Ureter (tissue), 1 donor: Measurements from ENCODE around the gene MGAT5. TPM values are rescaled to one million over a fixed set of nuclear protein-coding genes. Genes with fewer than 3 reads are reported as not detected.

Experiments
- DNase-seq: peaks from one replicate; pipeline ENCODE4 v3.0.0-alpha.2; 2020; ENCODE audit warnings: low spot score
- total RNA-seq: library from RNA; stranded (reverse); gene quantifications from one replicate; pipeline ENCODE4 v1.2.4, GENCODE V29; 2023
- donor health status: DM: yes; HTN: yes; CAD: no.

MGAT5 gene
- total RNA-seq, 1 donor from 2014 or later = 56.3 TPM

DNA sequence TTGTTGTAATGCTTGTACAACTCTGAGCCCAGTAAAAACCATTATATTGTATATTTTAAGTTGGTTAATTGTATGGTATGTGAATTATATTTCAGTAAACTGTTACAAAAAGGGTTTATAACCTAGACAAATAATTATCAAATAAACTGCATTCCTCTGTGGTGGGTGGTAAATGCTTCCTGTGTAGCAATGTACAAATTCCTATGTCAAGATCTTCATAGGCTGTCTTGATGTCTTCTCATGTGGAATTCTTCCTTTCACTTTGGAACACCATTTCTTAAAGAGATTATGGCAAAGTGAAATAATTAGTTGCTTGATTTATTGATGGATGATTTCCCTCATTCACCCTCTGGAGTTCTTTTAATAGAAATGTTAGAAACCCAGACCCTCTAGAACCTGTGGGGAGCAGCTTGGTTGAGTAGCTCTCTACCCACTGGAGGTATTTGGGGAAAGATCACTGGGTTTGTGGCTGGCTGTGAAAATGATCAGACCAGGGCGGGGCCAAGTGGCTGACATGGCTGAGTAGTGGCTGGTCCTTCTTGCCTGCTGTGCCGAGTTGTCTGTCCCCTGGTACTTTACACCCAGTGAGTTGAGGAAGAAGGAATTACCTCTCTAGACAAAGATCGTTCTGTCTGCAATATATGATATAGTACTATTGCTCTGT, 22.4 kb upstream of the MGAT5 start:
- DNase-seq = no peak

DNA sequence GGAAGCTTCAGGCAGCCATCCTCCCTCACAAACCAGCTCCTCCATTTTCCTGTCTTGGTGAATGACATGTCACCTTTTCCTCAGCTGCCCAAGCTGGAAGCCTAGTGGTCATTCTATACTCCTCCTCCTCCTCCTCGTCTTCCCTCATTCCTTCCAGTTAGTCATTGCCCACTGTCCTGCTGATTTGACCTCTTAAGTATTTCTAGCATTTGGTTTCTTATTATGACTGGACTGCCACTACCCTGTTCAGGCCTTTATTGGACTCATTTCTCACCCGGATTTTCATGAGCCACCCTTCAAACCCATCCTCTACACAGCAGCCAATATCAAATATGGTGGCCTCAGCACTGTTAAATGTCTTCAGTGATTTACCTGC, 21.9 kb upstream of the MGAT5 start:
- no peak for DNase-seq

DNA sequence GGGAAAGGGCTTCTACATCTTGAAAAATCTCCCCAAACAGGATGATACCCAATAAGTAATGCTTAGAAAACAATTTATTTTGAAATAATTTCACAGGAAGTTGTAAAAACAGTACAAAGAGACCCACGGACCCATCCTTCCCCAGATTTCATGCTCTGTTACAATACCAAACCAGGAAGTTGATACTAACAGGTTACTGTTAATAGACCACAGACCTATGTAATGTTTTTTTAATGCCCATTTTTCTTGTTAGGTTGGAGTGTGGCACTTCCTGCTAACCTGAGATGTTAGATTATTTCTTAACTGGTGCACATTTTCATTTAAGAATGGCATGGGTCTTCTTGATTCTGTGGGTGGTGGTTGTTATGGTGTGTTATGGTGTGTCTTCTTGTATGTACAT, 21.4 kb upstream of the MGAT5 start:
- no peak for DNase-seq

DNA sequence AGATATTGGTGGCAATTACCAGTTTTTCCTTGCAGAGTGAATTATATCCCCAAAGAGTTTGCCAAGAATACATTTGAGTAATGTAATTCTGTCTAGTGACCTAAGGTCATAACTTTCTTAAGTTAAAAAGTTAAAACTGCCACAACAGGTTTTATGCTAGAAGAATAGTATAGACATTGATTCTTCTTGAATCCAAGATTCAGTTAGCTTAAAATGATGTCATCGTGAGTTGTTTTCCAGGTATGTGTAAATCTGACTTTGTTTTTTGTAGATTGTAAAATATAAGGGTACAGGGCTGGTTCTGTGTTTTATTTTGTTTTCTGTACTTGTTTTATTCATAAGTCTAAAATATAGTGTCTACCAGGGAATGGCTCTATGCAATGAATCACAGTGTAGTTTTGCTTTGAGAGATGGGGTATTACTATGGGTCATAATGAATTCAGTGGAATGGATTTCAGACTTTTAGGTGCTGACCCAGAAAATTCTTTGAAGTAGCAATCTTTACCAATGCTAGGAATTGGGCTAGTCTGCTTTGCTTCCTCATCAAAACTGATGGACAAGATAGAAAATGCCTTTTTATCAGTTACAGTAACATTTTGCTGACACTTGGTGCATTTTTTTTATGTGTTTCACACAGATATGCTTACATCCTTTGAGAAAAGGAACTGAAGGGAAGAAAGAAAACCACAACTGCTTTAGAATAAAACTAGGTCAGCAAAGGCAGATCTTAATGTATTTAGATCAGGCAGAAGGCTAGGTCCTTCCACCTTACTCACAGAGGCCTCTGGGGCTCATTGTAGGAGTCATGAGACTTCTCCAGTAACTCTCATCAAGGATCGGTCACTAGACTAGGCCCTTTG, 20.8 kb upstream of the MGAT5 start:
- no peak for DNase-seq

DNA sequence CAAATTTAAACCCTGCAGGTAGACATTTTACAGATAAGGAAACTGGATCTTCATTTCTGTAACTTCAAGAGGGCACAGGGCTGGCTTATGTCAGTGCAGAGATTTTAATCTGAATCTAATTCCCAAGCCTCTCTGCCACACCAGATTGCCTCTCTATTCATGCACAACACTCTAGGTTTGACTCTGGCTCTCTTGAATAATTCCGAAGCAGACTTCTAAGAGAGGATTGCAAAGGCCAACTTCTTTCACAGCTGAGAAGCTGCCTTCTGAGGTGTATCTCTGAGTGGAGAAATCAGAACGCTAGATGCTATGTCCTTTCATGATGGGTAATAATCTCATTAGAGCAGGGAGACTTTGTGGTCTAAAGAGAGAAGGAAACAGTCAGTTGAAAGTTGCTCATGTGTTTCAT, 20.1 kb upstream of the MGAT5 start:
- DNase-seq = no peak

DNA sequence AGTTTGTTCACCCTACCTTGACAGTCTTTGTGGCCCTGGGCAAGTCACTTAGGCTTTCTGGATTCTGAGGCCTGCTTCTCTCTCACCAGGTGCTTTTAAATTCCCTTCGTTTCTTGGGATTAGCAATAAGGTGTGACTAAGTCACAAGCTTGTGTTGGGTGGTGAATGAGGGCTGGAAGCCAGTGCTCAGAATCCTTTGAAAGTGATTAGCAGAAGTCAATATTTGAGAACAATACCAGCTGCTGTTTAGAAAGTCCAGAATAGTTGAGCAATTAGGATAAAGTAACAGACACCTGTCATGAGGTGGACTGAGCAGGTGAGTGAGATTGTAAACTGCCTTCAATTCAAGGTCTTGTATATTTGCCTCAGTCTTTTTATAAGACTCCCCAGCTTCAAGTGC, 19.3 kb upstream of the MGAT5 start:
- no peak for DNase-seq

DNA sequence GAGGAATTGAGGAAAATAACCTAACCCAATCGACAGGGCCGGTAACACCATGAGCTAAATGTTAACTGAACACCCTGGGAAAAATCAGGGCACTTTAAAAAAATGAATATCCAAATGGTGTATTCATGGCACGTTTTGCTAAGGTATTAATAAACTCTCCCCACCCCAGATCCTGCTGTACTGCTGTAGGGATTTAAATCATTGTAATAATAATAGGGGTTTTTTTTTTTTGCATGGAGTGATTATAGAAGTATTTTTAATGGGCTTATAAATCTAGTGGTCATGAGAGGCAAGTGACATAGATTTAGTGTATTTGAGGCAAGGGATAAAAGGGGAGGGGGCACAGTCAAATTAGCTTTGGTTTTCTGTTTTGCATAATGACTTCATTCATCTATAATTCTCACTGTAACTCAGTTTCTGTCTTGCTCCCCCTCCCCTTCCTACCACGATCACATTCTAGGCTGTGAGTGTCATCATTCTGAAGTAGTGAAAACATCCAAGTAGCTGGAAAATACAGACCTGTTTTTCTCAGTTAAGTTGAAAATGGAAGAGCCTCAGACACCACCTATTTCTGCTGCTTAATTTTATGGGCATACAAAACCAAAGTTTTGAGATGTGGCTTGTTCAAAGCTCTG, 18.2 kb upstream of the MGAT5 start:
- no peak for DNase-seq

DNA sequence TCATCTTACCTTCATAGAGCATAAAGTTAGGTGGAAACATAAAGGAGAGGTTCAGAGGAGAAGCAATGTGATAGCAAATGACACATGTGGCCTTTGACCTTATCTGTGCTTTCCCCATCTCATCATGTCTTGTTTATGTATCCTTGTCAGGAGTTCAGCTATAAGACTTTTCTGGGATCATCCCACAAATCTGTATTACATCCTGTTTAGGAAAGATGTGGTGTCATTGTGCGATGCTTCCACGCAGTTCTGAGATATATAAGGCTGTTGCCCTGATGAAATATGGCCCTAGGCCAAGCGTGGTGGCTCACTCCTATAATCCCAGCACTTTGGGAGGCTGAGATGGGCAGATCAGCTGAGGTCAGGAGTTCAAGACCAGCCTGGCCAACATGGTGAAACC, 15.5 kb upstream of the MGAT5 start:
- DNase-seq = no peak

DNA sequence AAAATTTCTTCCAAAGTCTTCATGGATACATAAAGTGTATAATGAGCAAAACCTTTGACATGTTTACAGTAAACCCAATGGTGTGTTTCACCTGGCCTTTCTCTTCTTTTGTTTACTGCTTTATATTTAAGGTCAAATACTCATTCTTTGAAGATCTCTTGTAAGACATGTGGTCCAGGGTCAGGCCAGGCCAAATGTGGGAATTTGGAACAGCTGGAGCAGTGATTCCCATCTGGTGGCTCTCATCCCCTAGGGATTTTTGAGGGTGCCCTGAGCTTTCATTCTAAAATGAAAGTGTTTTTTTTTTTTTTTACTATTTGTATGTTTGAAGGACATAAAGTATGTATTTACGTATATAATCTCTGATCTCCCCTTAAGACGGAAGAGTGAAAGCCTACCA, 13.8 kb upstream of the MGAT5 start:
- DNase-seq = no peak

DNA sequence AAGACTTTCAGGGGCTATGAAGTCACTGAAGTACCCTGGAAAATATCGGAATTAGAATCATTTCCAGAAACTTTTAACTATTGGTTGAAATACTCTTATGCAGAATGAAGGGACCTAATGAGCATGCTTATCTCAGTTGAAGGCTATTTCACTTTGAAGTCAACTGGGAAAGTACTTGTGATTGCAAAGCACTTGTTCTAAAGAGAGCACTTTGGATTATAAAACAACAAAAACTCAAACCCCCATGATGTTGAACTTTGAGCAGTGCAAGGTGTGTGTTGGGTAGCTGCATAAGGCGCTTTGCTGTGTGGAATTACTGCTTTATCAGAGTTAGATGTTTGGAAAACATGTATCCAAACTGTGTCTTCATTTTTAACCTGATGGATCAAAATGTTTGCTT, 12.0 kb upstream of the MGAT5 start:
- no peak for DNase-seq

DNA sequence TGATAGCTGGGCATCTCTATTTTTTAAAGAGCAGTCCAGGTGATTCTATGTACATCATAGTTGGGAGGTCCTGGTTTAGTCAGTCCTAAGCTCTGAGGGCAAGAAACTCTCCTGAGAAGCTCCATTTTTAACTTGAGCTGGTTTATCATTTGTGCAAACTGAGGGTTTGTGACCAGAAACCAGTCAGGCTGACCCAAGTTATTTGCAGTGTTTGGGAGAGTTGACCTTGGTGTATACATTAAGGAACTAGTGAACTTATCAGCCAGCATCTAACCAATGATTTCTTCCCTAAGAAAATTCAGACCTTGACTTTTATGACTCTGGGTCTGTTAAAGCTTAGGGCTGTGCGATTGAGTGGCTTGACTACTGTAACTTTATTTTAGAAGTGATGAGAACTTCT, 10.6 kb upstream of the MGAT5 start:
- no peak for DNase-seq

DNA sequence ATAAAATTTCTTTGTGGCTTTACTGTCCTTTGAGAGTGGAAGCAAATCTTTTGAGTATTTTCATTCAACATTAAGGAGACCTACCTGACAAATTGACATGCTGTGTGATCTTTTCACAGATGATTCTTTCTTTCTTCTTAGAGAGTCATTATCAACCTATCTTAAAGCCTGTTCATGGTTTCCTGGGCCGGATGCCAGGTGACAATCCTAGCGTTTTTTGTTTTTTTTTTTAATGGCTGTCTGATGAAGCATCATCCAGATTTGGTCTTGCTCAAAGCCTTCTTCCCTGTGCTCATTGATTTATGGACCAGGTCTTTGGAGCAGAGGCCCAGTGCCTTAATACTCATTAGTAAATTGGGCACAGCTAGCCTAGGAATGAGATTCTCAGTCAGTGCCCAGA, 9.8 kb upstream of the MGAT5 start:
- DNase-seq = no peak

DNA sequence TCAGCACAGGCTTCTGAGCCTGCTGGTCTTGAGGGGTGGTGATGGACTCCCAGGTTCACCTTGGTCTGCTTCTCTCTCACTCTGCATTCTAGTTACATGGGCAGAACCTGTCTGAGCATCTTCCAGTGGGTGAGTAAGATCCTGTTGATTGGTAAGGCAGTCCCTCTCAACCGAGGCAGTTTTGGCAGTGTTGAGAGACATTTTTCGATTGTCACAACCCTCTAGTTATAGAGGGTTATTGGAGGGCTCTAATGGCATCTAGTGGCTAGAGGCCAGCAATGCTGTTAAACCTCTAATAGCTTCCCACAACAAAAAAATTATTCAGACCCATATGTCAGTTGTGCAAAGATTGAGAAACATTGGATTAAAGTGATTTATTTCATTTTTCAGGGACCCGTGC, 9.3 kb upstream of the MGAT5 start:
- DNase-seq = no peak

DNA sequence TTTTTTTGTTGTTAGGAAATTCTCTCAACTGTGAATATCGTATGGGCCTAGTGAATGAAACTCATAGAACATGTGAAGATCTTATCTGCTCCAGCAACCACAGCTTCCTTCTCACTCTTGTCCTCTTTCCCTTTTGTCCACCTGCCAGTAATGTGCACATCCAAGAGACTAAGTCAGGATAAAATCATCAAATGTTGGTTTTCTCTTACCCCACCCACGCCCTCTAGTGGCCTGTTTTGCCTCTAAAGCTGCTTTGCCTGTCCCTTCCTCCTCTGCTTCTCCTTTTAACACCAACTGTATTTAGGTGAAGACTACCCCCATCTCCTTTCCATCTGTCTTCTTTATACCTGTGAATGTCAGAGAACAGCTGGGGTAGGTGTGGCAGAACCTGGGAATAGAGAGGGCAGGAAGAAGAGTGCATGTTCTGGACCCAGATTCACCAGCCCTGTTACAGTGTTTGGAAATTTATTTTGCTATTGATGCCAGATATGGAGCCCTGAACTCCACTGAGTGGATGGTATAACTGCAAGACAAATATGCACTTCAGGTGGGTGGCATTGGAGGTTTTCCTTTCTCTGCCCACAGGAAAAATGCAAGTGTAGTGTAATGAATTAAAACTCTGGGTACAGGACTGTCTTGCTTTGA, 8.4 kb upstream of the MGAT5 start:
- peak; percentile 90 for DNase-seq

DNA sequence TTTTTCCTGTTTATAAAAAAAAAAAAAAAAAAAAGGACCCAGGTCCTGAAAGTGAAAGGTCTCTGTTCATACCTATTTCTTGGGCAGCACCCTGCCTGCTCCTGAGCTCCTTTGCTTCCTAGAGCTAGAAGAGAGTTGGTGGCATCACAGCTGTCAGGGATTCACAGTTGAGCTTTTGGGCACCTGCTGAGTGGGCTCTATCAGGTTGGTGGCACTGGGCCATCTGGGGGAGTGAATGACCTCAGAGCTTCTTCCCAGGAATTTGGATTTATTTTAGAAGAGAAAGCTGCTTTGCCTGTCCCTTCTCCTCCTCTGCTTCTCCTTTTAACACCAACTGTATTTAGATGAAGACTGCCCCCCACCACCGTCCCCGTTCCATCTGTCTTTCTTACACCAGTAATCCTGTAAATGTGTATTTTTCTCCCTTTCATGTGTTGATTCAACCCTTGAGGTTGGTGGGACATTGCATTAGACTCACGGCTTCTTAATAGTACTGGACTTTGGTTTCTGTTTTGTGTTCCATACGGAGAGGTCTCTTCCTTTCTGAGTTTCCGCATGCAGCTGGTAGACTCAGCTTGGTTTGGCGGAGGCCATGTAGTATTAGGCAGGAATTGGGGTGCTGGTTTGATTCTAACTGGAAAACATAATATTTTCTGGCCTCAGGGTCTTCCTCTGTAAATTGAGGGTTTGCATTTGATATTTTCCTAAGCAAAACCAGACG, 7.6 kb upstream of the MGAT5 start:
- no peak for DNase-seq

DNA sequence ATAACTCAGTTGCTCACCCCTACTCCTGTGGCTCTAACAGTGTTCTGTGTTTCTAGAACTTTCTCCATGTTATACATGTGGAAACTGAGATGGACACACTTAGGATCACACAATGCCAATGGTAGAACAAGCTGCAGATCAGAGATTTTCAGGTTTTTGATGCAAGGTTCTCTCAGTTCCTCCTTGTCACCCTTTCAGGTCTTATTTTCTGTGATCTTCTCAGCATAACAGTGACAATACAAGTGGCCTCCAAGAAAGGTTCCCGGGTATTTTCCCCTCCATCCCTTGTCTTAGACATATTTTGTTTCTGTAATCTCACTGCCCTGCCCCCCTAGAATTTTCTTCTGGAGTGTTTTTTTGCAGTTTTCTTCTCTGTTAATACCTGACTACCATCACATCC, 6.2 kb upstream of the MGAT5 start:
- no peak for DNase-seq

DNA sequence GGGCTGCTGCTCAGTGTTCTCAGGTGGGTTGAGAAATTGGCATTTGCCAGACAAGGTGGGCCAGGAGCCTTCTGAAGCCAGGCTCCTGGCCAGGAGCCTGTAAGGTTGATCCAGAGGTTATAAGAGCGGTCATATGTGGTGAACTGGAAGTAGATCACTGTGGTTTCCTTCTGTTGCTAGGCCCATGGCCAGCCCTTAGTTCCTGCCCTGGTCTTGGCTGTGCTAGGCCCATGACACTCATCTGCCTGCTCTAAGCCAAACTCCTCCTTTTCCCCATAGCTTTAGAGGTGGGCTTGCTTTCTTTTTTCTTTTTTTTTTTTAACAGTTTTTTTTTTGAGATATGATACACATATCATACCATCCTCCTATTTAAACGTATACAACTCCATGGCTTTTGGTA, 5.0 kb upstream of the MGAT5 start:
- no peak for DNase-seq

DNA sequence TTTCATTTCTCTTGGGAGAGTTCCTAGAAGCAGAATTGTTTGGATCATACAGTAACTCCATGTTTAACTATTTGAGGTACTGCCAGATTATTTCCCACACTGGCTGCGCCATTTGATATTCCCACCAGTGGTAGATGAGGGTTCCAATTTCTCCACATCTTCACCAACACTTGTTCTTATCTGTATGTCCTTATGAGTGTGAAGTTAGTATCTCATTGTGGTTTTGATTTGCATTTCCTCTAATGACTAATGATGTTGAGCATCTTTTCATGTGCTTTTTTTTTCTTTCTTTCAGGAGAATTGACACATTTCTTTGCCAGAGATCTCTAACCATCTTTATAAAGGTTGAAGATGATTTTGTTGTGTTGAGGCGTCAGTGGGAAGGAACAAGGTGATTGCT, 4.1 kb upstream of the MGAT5 start:
- DNase-seq = no peak

DNA sequence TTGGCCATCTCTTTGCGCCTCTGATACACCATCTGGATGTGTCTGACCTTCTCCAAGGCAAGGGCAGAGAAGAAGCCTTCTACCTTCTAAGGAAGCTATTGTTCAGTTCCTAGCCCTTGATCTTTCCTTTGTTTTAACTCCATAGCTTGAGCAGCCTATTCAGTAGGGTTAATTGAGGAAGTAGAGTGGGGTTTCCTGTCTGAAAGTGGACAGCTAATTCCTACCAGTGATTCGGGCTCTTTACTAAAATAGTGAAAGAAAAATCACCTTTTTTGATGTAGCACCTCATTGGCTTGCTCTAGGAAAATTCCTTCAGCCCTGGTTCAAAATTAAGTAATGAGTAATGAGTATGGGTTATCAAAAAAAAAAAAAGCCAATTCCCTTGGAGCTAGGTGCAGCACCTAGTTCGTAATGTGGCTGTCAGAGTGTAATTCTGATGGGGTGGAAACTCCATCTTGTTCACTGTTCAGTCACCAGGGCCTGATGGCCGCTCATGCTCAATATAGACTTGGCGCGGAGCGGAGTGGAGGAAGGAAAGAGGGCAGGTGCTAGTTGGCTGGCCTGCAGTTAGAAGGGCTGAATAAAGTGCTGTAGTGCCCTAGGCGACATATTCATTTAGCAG, 2.9 kb upstream of the MGAT5 start:
- no peak for DNase-seq

DNA sequence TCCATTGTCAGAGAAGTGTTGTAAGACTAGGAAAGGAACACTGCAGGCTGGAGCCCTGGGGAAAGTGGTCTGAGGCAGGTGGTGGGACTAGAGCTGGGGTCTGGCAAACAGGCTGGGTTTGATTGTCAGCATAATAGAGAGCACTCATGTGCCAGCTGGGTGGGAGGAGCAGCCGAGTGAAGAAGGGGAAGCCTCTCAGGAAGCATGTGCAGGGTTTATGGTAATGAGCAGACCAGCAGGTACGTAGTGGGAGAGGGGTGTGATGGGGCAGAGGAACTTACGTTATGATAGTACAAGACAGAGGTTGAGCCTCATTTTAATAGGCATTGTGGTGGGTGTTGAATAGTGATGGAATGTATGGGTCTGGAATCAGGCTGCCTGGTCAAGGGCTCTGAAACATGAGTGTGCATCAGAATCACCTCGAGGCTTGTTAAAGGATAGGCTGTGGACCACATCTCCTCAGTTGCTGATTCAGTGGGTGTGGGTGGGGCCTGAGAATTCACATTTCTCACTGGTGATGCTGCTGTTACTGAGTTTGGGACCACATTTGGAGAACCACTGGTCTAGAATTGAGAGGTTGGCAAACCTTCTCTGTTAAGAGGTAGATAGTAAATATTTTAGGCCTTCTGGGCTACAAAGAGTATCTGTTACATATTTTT, 1.7 kb upstream of the MGAT5 start:
- no peak for DNase-seq

DNA sequence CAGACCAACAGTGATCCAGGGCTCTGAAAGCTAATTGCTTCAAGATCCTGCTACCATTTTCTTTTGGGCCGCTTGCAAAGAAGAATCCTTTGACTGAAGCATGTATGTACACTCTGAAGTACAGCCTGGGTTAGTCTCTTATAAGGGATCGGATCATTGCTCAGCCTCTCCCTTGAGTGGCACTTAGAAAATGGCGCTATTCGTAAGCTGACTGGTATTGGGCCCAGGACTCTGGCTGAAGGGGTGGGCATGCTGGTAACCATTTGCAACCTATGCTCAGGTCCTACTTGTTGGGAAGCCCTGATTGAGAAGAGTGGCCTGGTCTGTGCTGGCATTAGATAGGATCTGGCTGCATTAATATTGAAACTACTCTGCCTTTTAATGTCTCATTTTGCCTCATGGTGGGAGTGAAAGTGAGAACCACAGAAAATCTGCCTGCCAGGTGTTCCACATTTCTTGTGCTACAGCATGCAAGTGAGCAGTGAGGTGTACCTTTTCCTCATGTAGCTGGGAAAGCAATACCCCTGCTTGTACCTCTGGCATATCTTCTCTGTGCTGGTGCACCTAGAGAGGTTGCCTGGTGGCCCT, 661 bp upstream of the MGAT5 start:
- DNase-seq = no peak
